ENCODE measurements around the gene HSPB8.
"Not testable (repeated sequence)": the region's sequence is repeated elsewhere in the genome, so short reads cannot be mapped to it uniquely, and the experiment has no call there.

HSPB8 gene

DNA sequence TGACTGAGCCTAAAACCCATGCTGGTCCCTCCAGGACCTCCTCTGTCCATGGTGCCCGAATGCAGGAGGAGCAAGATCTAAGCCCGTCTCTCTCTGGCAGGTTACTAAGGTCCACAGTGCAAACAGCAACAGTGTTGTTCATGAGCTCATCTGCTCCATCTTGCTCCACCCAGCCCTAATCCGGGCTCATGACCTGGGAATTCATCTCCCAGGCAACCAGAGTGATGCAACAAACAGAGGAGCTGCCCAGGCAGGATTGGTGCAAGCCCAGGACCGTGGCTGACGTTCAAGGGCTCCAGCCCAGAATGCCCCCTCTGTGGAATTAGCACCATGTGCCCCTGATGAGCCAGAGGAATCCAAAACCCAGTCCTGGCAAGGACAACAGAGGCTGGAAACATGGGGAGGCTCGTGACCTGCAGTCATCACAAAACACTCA, 29.9 kb downstream of the HSPB8 start:
- DNase-seq = no peak

DNA sequence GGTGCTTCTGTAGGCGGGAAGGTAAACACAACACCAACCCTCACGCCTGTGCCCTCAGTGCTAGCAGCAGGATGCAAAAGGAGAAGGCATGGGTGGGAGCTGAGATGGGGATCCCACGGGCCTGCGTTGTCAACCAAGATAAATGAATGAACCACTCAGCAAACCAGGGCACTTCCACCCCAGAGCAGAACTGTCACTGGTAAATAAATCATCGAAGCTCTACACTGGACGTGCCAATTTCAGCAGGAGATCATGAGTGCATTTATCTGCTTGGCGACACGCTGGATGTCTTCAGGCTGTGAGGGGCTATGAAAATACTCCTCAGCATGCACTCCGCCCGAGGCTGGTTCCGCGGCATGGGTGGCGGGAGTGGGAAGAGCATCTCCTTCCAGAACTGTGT, 33.2 kb downstream of the HSPB8 start:
- DNase-seq = no peak

- no peak for DNase-seq
Observed at GRCh38 chr12:119216084-119216483, 37.4 kb downstream of the HSPB8 start.

GRCh38 chr12:119218875-119219274, 40.1 kb downstream of the HSPB8 start:
- not testable (repeated sequence) for DNase-seq

- DNase-seq = no peak
Observed at GRCh38 chr12:119222222-119222951, 43.7 kb downstream of the HSPB8 start.

DNA sequence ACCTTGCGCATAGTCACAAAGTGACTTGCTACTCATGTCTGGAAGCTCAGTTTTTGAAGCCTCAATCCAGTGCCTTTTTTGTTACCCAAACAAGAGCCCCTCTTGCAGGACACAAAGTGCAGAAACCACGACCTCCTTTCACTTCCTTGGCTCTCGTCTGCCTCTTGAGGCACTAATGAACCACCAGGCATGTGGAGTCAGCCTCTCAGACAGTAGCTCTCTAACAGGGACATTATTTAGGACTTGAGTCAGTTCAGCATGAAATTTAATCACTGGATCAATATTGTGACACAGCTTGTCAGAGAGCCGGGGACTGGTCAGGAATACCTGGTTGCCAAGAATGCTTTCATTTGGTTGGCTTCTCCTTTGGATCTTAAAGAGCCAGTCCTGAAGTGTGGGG, 46.7 kb downstream of the HSPB8 start:
- DNase-seq = no peak

- DNase-seq = no peak
Observed at GRCh38 chr12:119227292-119227691, 48.6 kb downstream of the HSPB8 start.

- DNase-seq = no peak
Observed at GRCh38 chr12:119229205-119229604, 50.5 kb downstream of the HSPB8 start.

- DNase-seq = no peak
Observed at GRCh38 chr12:119229837-119230236, 51.1 kb downstream of the HSPB8 start.

- peak; percentile 1 for DNase-seq
Observed at GRCh38 chr12:119230807-119231206, 52.1 kb downstream of the HSPB8 start.

DNA sequence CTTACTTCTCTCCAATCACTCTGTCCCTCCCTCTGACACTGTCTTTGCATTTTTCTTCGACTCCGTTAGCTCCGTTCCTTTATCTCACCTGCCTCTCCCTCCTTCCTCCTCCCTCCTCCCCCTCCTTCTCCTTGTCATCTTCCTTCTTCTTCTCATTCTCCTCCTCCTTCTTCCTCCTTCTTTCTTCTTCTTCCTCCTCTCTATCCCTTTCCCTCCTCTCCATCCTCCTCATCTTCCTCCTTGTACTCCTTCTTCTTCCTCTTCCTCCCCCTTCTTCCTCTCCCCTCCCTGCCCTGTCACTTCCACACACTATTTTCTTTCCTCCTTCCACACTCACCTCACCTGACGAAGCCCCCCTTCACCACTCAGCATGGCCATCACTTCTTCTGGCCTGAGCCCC, 53.0 kb downstream of the HSPB8 start:
- no peak for DNase-seq

DNA sequence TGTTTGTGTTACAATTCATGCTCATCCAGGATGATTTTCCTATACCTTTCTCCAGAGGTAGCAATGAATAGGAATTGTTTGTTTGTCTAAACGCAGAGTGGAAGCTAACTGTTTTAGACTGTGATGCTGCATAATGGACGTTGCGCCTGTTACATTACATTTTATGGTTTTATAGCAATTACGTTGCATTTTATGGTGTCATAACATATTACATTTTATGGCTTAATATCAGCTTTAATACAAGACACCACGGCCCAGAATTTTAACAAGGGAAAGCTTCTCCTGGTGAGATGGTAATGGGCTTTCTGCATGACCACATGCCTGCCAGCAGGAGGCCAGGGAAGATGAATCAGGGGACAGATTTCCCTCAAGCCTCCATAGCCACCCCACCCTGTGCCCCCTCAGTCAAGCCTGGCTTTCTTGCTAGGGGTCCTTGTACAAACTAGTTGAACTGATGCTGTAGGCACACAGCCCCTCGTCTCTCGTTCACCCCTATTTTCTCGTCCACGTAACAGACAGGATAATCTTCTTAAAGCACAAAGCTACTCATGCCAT, 56.5 kb downstream of the HSPB8 start:
- DNase-seq = no peak

GRCh38 chr12:119236372-119236771, 57.6 kb downstream of the HSPB8 start:
- DNase-seq = no peak

- no peak for DNase-seq
Observed at GRCh38 chr12:119239040-119239439, 60.3 kb downstream of the HSPB8 start.

DNA sequence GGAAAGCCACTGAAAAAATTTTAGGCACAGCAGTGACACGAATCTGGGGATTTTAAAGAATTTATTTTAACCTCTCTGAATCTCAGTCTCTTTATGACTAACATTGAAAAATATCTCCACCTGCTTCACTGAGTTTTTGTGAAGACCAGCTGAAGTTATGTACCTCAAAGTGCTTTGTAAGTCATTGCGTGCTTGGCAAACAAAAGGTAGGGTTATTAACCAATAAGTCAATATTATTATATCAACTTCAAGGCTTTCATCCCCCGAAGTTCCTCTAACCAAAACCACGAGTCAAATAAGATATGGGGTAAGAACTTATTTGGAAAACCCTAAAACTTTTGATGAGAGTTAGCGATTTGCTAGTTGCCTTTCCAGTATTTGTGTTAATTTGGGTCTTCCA, 62.3 kb downstream of the HSPB8 start:
- DNase-seq = no peak

DNA sequence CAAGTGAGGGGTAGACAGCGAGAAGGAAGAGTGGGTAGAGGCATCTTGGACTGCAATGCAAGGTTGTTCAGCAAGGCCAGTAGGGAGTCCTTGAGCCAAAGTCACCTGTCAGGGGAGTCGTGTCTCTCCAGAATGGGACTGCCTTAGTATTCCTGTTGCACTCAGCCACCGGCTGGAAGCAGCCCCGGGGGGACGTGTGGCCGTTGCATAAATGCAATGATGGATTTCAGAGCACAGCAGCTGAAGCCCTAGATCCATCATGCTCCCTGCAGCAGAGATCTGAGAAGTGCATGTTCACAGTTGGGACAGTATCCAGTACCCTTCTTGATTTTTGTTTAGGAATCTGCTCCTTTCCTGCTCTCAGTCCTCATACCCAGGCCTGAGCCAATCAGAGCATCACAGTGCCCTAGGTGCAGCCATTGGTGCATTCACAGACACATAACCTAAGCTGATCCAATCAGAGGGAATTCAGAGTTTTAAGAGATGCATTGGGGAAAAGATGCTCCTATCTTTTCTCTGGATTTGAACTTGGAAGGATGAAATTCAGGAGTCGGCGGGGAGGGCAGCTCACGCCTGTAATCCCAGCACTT, 62.9 kb downstream of the HSPB8 start:
- no peak for DNase-seq
